Activated naive CD4-positive, alpha-beta T cell (primary cell): ENCODE measurements around the gene PDE4B.
A peak's percentile ranks its signal among the peaks of the same experiment; 100 is the strongest.
"Not testable (repeated sequence)": the region's sequence is repeated elsewhere in the genome, so short reads cannot be mapped to it uniquely, and the experiment has no call there.

Experiments
- DNase-seq, 4 experiments: peaks; one replicate each; lab custom pipeline; 2025; lab: John Stamatoyannopoulos, UW

PDE4B gene

DNA sequence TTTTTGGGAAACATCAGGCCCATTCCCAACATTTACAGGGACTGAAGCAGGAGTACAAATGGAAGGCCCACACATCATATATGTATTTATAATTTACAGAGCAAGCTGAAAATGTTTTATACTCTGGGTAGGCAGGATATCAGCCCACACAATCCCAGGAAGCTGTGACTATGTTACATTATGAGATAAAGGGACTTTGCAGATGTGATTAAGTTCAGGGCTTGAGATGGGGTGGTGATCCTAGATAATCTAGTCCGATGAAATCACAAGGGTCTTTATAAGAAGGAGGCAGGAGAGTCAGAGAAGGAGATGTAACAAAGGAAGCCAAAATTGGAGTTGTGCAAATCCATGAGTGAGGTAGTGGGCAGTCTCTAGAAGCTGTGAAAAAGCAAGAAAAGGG lies 160.5 kb downstream of the PDE4B start:
- DNase-seq, result no peak

DNA sequence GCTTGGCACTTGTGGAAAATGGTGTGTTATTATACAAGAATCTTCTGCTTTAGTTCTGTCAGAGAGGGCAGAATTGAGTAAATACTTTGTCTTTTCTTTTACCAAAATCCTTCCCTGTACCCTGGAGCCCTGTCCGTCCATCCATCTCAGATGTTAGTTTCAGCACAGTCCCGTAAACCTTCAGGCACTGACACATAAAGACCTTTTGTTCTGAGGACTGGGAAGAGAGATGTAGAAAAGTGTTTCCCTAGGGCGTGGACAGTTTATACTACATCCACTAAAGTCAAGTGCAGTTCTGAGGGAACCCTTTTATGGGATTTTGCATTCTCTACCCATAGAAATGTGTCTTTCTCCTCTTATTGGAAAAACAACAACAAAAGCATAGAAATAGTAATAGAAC lies 162.4 kb downstream of the PDE4B start:
- no peak for DNase-seq

DNA sequence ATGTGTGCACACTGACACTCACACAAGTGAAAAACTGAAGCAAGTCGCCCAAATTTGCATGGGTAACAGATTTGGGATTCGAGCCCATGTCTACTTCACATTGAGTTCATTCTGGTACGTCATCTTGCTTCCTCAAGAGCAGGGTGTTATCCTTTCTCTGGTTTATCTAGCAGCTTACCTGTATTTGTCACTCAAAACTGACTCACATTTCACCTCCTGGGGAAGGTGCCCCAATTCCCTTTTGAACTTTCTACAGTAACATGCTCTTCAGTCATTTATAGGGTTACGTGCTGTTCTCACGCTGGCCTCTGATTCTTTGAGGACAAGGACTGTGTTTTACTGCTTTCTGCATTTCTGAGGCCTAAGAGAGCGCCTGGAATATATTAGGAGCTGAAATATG lies 162.8 kb downstream of the PDE4B start:
- no peak for DNase-seq

DNA sequence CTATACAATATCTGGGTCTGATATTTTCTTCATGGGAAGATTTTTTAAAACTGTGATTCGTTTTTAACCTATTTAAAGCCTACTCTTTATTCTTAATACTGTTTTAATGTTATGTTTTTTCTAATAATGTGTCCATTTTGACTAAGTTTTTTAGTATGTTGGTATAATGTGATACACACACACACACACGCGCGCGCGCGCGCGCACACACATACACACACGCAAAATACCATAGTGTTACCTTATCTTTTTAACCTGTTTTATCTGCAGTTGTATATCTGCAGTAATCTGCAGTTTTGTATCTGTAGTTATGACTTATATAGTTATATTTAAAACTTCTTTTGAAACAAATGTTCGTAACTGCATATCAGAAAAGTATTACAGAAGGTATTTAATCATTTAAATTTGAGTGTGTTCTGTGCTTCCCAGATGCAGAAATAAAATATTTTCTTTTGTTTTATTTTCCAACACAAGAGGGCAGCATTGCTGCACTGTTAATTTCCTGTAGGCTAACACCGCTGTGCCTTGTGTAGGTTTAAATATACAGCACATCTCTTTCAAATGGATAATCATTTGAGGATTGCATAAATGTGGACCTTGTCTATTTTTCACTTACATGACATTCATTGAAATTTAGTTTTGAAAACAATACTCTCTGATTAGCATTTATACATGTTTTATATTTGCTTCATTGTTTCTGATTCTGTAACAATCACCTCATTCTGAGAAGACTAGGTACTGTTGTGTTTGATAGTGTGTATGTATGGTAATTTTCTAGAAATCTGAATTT lies 166.1 kb downstream of the PDE4B start:
- DNase-seq, result peak in 1 of 4 experiments; percentile 1

DNA sequence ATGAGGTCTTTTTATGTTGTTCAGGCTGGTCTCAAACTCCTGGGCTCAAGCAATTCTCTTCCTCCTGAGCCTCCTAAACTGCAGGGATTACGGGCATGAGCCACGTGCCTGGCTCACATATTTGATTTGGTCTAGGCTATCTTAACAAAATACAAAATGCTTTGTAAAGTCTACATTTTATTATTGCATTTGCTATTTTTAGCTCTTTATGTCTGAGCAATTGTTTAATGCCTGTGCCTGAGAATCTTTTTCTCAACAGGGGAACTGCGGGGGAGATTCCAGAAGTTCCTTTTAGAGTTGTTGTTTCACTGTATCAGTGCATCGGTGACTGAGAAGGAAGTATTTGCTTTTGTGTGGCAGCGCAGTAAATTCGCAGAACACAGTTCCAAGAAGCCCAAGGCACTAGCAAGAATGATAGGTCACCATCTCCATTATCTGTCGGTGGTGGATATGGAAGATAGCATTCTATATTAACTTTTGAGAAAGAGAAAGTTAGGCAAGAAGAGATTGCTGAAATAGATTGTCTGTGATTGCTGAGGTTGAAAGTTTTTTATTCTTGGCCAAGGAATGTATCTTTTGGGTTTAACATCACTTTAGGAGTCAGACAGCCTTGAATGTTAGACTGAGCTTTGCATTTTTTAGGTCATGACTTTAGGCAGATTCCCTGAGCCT lies 167.3 kb downstream of the PDE4B start:
- DNase-seq, result no peak

DNA sequence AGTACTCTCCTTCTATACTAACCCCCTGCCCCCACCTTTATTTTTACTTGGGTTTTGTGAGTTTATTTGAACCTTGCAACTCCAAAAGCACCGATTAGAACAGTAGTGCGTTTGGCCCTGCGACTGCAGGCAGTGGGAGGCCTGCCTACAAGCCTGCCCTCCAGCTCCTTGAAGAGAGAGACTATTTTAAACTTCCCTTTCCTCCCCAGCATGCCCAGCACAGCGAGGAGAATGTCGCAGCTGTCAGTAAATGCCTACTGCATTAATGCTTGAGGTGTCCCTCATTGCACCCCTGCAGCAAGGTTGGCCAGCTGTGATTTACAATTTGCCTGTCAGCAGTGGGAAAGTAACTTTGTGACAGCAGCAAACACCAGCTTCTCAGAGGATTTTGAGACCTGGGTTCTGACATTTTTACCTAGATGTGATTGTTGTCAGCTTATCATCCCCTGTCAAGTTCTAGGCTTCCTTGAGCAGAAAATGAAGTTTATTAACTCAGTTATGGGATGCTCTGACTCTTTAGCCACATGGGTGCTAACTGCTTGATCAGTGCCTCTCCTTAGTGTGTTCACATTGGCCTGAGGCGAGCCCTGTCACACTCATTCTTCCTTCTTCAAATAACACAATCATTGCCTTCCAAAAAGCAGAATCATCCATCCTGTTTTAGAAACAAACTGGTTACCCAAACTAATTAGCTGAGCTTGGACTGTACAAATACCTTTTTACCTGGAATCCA lies 170.6 kb downstream of the PDE4B start:
- DNase-seq, result no peak

DNA sequence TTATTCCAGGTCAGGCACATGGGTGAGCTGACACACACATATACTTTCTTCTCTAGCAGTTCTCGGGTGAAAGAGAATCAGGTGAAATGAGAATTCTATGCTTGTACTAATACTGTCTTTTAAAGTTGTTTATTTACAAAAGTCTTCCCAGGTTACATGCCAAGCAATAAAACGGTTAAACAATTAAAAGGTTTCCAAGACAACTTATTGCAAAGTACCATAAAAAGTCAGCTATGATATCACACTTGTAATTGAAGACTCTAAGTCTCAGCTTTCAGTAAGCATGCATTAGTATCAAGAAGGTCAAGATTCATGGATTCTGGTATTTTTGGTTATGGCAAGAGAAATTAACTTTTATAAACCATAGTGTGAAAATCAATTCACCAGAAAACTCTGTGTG lies 171.4 kb downstream of the PDE4B start:
- no peak for DNase-seq

DNA sequence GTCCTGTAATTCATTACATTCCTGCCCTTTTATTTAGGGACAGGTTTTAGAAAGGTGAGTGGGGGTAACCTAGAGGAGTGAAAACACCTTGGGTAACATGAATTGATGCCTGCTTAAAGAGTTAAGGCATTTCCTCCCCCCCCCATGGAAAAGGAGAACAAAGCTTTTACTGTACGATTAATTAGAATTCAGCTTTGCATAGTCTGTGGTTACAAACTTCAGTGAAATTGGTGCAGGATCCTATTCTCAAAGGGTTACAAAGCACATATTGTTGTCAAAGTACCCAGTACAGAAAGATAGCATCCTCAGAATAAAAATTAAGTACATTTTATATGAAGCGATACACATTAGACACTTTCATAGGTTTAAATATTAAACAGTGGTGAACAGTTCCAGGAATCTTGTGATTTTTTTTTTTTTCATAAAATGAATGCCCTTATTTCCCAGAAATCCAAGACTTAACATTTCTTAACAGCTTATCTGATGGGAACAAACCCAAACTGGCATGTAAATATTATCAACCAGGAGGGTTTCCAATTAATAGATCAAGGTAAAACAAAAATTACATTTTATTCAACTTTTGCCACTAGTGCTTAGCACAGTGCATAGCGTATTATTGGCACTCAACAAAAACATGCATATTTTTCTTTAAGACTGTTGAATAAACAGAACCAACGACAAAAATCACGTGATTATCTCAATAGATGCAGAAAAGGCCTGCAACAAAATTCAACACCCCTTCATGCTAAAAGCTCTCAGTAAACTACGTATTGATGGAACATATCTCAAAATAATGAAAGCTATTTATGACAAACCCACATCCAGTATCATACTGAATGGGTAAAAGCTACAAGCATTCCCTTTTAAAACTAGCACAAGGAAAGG lies 172.7 kb downstream of the PDE4B start:
- no peak for DNase-seq

DNA sequence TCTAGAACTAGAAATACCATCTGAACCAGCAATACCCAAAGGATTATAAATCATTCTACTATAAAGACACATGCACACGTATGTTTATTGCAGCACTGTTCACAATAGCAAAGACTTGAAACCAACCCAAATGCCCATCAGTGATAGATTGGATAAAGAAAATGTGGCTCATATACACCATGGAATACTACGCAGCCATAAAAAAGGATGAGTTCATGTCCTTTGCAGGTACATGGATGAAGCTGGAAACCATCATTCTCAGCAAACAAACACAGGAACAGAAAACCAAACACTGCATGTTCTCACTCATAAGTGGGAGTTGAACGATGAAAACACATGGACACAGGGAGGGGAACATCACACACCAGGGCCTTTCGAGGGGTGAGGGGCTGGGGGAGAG lies 174.8 kb downstream of the PDE4B start:
- not testable (repeated sequence) for DNase-seq

DNA sequence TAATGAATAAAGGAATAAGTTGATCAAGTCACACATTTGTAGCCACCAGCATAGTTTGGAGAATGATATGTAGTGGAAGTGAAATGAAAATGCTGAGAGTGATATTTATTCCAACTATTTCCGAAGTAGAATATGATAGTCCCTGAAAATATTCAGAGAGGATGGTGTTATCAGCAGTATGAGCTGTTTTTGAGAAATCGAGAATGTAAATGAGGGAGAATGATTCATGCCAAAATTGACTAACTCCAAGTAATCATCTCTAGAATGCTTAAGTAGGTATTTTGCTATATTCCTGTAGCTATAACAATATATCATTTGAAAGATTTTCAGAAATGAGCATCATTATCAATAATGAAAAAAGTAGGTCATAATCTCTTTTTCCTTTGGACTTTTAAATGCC lies 178.9 kb downstream of the PDE4B start:
- DNase-seq, result no peak

DNA sequence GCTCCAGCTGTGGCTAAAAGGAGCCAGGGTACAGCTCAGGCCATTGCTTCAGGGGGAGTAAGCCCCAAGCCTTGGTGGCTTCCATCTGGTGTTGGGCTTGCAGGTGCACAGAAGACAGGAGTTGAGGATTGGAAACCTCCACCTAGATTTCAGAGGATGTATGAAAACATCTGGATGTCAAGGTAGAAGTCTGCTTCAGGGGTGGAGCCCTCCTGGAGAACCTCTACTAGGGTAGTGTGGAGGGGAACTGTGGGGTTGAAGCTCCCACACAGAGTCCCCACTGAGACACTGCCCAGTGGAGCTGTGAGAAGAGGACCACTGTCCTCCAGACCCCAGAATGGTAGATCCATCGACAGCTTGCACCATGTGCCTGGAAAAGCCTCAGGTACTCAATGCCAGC lies 183.0 kb downstream of the PDE4B start:
- DNase-seq, result no peak

DNA sequence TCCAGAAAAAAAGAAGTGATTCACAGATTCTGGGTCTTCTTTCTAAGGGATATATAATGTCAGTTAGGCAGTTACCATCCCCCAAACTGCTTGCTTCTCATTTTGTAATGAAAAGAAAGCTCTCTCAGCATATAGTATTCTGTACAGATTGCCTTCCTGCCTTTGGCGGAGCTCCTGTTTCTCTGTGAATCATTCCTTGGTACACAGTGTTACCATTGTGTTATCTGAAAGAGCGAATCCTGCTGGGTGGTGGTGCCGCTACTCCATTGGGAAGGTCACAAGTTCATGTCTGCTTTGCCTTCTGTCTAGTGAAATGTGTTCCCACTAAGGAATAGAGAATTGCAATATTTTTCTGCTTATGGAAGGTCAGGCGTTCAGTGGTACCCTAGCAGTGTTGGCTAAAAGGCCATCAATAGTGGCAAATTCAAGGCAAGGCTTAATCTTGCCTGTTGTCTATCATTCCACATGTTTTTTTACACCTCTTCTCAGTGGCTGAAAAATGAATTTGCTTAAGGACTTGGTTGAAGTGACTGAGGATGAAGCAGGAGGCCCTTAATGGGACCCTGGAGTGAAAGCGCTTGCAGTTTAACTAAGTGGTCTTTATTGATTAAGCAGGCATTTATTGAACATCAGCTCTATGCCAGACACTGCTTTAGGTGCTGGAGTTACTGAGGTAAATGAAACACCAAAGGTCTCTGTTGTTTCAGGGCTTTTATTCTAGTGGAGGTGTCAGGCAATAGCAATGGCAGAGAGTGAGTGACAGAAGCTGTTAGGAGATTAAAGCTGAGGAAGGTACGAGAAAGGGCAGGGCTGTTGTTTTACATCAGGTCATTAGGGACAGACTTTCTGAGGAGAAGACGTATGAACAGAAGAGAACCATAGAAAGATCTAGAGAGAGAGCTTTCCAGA lies 186.7 kb downstream of the PDE4B start:
- no peak for DNase-seq

DNA sequence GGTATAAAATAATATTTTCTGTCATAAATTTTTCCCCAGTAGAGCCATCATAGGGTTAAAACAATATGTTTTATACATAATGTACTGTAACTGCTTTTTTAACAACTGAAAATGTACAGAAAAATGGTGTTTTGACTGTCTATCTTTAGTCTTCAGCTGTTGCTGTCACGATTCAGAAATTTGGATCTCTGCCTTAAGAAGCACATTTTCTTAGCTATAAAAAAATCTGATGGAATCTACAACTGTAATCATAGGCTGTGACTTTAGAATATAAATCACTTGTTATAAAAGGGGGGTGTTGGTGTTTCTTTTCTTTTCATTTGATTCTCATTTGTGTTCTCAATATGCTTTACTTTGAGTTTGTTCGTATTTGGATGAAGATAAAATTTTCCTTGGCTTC lies 187.5 kb downstream of the PDE4B start:
- no peak for DNase-seq

DNA sequence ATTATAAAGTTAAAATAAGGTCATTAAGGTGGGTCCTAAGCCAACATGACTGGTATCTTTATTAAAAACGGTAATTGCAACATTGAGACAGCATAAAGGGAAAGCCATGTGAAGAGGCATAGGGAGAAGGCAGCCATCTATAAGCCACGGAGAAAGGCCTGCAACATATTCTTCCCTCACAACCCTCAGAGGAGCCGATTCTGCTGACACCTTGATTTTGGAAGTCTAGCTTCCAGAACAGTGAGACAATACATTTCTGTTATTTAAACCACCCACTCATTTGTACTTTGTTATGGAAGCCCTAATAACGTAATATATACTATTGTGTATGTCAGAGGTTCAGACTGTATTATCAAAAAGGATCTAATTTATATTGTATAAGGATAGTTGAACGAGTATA lies 190.8 kb downstream of the PDE4B start:
- no peak for DNase-seq

DNA sequence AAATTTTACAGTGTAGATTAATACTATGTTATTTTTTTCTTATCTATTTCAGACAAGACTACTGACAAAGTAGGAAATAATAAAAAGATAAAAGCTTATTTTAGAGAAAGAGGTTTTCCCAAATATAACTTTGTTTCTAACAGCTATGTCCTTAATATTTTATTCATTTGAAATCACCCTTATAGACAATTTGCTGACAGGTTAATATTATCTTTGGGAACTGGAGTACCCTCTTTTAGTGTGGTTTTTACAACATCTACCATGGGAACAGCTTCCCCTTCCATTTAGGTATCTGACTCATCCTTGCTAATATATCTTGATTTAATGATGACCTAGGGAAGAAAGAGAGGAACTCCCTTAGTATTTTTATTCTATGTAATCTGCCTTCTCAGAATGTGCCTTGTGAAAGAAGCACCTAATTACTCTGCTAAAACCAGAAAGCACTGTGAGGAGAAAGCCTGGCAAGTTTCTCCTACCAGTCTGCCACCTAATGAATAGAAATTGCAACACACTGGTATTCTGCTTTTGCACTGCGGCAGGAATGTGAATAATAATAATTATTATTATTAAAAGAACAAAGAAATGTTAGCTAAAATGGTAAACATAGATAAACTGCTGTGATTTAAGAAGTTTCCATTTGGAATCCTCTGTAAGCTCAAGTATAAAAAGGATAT lies 192.8 kb downstream of the PDE4B start:
- DNase-seq, result no peak

DNA sequence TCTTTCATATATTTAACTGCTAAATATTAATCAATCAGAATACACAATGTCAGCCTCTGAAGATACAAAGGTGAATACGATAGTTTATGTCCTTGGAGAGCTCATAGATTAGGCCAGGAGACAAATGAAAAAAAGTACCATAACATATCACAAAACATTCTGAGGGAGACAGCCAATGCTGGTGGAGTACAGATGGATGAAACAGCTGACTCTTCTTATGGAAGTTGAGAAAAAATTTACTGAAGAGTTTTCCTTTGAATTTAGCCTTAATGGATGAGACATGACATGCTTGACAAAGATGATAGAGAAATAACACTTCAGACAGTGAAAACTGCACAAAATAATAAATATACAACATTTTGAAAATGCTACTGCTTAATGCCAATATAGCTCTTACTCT lies 193.5 kb downstream of the PDE4B start:
- no peak for DNase-seq

DNA sequence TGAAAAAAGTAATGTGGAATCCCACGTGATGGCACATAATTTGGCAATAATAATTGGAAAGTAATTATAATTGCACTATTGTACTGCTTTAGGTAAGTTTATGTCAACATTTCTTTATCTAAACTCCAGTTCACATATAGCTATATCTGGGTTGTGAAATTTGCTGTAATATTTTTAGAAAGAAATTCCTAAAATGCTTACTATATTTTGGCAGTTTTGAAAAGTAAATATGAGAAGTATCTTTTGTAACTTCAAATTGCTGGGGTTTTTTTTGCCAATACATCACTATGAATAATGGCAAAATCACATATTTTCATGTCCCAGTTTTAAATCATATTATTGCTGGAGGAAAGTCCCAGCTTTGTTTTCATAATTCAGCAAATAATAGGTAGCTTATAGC lies 197.5 kb downstream of the PDE4B start:
- DNase-seq, result no peak

DNA sequence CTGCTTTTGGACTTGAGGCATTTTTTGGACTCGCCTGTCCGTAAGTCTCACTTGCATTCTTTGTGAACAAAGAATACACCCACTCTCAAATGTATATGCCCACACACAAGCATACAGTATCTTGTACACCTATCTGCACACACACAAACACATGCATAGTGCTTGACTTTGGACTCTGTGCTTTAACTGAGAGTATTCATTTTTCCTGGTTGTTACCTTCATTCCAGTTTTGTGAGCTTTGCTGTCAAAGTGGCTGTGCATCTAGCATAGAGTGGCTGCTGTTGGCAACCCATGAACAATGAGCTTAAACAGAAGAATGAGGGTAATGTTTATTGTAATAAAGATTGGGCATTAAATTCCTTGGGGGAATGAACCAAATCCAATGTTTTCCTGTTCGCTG lies 199.0 kb downstream of the PDE4B start:
- no peak for DNase-seq

DNA sequence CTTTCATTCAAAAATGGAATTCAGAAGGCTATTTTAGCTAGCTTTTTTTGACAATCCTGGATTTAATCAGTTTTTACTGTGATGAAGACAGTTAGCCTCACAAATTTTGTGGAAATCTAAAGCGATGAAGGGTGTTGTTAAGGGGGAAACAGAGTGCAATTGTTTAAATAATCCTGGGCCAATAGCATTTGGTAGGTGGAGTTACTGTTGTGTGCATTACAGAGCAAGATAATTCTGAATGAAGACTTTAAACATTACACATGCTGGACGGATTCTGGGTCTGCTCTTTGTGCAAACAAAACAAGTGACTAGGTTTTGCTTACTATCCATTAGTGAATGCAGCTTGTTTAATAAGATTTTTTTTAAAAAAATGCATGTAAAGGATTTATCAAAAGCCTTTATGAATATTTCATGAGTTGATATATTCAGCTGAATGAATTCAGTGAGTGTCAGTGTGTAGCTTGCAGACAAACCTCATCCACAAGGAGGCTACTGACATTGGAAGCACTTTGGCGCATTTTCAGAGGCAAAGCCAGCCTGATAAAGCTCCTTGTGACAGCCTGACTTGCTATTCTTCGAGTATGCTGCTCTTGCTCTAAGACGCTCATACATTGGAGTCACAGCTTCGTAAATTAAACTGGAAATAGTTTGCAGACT lies 199.6 kb downstream of the PDE4B start:
- DNase-seq, result no peak

DNA sequence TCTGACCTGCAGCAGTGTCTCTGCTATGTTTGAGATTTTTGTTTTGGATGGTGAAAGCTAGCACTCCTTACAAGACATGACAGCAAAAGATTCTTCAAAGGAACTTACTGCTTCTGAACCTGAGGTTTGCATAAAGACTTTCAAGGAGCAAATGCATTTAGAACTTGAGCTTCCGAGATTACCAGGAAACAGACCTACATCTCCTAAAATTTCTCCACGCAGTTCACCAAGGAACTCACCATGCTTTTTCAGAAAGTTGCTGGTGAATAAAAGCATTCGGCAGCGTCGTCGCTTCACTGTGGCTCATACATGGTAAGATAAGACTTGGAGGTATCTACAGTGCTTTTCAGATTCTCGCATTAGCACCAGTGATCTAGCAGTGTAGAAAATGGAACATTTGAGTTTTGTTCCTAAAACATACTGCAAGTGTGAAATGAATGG lies 200.2 kb downstream of the PDE4B start:
- DNase-seq, result no peak
